SW 1271 (cell line): ENCODE results near the gene RAD18.
A peak's percentile ranks its signal among the peaks of the same experiment; 100 is the strongest.

Experiments used
- DNase-seq, 2 experiments: peaks; one replicate each; lab custom pipeline; 2025; lab: John Stamatoyannopoulos, UW

The RAD18 gene

DNA sequence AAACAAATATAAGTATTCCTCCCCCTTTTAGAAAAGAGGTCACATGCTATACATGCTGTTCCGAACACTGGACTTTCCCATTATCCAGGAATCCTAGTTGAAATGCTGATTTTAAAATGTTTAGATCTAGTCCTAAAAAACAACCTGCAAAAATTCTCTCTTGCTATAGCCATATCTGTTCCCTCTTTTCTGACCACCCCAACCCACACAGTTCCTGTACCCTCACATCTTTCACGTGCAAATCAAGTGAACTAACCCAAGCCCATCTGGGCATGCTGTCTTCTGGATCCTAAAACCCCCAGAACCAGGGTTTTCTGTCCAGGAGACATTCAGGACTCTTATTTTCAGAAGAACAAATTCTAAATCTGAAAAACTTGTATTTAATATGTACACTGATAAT lies 67.4 kb downstream of the RAD18 start:
- no peak for DNase-seq

DNA sequence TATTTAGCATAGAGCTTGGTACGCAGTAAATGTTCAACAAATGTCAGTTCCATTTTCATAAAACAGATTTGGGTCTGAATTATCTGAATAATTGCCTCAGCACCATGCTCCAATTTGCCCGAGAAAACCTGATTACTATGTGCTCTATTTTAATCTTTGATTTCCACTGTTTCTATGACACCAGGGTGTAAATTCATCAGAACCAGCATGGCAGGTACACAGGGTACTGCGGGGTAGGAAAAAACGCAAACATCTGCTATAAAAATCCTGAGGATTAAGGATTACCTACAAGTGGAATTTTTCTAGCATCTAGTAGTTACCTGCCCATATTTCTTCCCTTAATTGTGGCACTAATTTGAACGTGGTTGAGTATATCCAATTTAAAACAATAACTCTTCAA lies 70.3 kb downstream of the RAD18 start:
- no peak for DNase-seq

GRCh38 chr3:8891774-8892173 lies 71.5 kb downstream of the RAD18 start:
- DNase-seq, result no peak

DNA sequence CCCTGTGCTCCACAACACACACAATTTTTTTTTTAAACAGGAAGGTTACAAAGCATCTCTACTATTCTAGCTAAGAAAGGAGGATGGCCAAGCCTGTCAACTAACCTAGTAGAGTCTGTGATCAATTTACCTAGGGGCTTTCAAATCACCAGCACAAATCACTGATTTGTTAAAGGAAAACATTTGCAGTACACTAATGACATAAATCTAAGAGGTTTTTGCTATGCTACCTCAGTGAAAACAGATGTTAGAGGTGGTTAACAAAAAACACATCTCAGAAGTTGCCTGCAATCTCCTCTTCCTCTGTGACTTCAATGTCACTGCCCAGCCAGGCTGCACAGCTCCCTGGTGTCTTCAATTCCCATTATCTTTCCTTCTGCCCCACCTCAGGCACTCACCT lies 72.0 kb downstream of the RAD18 start:
- DNase-seq, result no peak

- DNase-seq, result peak; percentile 29 to 50
These were observed 74.9 kb downstream of the RAD18 start for GRCh38 chr3:8888301-8888915.

DNA sequence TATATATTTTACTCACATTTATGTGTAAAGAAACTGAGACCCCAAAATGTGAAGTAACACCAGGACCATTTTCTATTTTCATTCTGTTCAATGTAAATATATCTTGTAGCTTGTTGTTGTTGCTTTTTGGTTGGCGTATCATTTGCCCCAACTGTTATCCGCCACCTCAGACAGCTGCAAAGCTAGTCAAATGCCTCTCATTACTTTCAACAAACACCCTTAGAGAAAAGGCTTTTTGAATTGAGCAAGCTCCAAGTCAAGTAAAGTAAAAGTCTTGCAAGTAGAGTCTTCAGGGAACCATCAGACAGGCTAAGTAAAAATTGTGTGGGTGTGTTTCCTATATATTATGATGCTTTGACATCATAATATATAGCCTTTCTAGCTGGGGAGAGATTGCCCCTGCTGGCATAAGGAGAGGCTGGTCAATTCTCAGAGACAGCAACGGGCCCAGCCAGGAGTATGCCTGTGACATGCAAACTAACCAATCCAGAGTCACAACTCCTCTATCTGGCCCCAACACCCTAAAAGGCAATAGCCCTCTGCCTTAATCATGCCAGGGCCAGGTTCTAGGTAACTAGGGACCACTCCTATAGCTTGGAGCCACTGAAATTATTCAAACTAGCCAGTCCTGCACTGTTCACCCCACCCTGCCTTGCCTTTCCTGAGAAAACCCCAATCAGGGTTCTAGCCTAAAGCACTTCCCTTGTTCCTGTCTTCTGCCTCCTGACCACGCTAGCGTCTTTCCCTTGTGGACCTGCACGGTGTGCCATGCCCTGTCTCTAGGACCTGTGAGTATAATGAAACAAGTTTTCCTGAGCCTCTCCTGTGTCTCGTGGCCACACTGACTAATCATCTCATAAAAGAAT lies 75.6 kb downstream of the RAD18 start:
- DNase-seq, result no peak

GRCh38 chr3:8886546-8886945 lies 76.7 kb downstream of the RAD18 start:
- DNase-seq, result no peak

DNA sequence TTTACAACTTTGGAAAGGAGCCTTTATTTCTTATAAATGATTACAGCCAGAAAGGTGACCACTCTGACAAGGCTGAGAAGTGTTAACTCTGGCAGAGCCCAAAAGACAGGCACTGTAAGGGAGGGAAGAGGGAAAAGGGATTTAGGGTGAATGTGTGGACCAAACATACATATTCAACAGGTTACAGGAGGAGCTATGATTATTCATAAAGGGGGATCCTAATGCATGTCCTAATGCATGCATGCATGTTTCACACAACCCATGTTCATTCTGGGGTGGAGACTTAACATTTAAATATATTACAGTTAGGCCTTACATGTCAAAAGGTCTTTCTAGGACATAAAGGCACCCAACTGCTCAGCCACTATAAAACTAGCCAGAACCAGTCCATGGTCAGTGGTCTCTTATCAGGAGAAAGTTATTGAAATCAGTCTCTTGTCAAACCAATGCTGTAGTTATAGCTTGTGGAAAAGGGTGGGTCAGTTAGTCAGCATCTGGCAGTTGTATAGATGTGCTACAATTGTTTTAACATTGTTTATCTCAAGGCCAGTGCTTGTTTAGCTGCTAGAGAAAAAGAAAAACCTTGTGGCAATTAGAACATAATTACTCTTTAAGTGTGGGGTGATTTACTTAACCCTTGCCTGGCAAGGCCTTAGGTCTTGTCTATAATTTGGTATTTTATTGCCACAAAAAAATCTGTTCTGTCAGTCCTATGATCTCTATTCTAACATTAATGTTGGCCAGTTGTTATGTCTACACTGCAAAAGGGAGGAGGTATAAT lies 77.5 kb downstream of the RAD18 start:
- no peak for DNase-seq

DNA sequence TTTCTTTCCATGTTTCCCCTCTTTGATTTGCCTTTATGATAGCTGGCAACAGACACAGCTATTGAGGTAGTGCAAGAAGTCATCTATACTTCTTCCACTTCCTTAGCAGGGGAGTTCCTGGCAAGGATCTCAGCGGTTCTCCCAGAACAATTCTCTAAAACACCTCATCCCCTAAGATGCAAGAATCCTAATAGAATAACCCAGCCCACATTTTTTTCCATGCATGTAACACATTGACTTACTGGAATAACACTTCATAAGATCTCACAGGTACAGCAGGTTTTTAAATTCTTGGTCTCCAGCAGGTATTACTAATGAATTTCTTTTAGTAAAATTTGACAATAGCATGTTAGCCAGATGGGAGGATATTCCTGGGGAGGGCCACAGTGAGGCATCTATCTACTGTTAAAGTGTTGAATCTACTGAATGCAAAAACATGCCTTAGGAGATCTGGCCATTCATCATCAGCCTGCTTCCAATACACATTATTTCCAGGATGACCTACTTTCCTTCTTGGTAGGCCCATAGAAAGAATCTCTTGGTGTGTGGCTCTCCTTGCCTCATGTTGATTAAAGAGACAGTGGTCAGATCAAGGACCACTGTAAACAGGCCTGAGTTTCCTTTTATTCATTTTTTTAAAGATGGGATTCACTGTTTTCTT lies 78.5 kb downstream of the RAD18 start:
- DNase-seq, result no peak

DNA sequence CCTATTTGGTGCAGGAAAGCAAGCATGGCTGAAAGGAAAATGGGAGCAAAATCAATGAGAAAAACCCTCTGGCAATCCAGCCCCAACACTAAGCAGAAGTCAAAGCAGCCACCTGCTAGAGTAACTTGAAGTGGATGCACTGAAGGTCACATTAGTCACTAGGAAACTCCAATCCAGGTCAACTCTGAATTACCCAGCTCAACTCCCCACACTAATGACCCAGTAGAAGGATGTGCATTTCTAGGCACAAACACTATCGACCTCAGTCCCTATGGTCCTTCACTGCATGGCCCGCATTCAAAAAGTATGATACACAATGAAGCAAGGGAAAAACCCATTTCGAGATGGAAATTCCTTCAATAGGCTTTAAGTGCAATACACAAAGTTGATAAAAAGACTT lies 80.6 kb downstream of the RAD18 start:
- DNase-seq, result no peak

DNA sequence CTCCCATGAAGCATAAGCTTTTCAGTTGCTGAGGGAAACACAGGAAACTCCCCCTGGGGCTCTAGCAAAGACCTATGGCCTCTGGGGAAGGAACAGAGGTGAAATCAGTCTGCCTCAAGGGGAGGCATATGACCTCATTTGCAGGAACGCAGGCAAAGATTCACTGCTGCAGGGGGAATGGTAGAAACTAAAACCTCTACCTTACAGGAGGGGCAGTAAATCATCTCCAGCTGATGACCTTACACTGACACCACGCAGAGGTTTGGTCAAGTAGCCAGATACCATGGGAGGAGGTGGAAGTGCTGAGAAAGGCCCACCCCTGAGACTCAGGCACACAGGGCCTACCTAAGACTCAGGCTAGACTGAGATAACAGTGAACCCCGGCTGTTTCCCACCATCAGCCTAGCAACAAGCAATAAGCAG lies 81.1 kb downstream of the RAD18 start:
- DNase-seq, result no peak

- no peak for DNase-seq
These were observed 83.8 kb downstream of the RAD18 start for GRCh38 chr3:8879347-8879944.

DNA sequence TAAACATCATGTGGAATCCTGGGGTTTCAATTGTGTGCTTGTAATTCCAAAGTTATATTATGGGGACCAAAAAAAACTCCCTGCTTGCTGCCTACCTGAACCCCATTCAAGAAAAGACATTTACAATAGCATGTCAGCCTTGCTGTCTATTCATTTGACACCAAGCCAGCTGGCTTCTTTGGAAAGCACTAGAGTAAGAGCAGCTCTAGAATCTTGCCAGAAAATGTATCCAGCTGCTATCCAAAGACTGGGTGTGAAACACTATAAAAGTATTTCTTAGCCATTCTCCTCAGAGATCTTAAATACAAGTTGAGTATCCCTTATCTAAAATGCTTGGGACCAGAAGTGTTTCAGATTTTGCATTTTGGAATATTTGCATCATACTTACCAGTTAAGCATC lies 87.4 kb downstream of the RAD18 start:
- no peak for DNase-seq

- no peak for DNase-seq
These were observed 89.5 kb downstream of the RAD18 start for GRCh38 chr3:8873740-8874139.

GRCh38 chr3:8872261-8872660 lies 91.0 kb downstream of the RAD18 start:
- no peak for DNase-seq

GRCh38 chr3:8871306-8871705 lies 92.0 kb downstream of the RAD18 start:
- no peak for DNase-seq

DNA sequence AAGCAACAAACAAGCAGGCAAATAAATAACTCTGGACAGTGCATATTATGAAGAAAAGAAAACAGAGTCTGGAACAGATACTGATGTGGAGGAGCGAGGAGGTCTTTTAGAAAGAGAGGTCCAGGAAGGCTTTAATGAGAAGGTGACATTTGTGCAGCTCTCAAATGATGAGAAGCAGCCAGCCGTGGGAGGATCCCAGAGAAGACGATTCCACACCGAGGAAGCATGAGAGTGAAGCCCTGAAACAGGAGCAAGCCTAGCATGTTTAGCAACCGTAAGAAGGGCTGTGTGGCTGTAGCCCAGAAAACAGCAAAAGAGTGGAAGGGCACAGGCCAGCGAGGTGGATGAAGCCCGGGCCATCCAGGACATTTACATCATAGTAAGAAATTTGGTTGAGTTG lies 93.1 kb downstream of the RAD18 start:
- DNase-seq, result no peak

GRCh38 chr3:8869613-8870012 lies 93.7 kb downstream of the RAD18 start:
- peak; percentile 99 for DNase-seq

DNA sequence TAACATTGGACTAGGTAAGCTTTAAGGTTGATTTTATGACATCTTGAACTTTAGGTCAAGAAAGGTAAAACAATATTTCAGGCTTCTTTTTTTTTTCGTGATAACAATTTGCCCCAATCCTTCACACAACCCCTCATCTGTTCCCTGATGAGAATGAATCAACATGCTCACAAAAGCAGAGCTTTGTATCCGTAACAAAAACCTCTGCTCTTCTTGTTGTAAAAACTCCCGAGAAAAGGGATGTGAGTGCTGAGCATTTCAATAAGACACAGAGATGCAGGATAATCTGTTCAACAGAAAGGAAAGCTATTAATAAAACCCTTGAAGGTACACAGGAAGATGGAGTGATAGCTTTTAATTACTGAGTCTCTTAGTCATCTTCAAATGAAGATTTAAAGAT lies 94.3 kb downstream of the RAD18 start:
- no peak for DNase-seq

GRCh38 chr3:8867646-8868045 lies 95.6 kb downstream of the RAD18 start:
- no peak for DNase-seq

DNA sequence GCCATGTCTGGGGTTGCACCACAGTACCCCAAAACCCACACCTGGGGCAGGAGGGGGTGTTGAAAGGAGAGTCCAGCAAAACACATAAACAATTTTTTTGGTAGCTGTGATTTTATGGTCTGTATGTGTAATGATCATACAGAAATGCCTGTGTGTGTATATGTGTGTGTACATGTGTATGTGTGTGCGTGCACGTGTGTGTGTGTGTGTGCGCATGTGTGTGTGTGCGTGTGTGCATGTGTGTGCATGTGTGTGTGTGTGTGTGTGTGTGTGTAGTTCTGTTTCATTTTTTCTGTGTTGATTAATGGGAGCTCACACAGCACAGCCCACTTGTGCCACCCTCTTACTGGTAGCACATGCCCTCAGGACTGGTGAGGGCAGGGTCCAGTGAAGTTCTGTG lies 97.6 kb downstream of the RAD18 start:
- DNase-seq, result no peak
